HG03558 (cell line): Measurements from ENCODE around the gene ALDOA.
A peak's percentile ranks its signal among the peaks of the same experiment; 100 is the strongest.
"Not testable (repeated sequence)": the region's sequence is repeated elsewhere in the genome, so short reads cannot be mapped to it uniquely, and the experiment has no call there.

Source experiments
- ATAC-seq: cut with Tn5 transposase; IDR thresholded peaks from one replicate; pipeline ENCODE4 v1.9.1; 2021; ENCODE audit warnings: moderate number of reproducible peaks; ENCODE audit not compliant: unreplicated experiment; ENCODE audit errors: extremely low read depth

The ALDOA gene

GRCh38 chr16:30065102-30065942 is at the start of gene ALDOA:
TSS of gene ALDOA (plus strand) at chr16:30065760. CDS start at chr16:30066898, 1,138 bp downstream.
- ATAC-seq: peak; percentile 51

GRCh38 chr16:30016555-30017276 is 48.8 kb upstream of the ALDOA start:
- ATAC-seq: no peak

- ATAC-seq: no peak
Measured at GRCh38 chr16:30017277-30017656, 48.3 kb upstream of the ALDOA start.

GRCh38 chr16:30017937-30018336 is 47.6 kb upstream of the ALDOA start:
- ATAC-seq: not testable (repeated sequence)

- no peak for ATAC-seq
Measured at GRCh38 chr16:30018731-30019158, 46.8 kb upstream of the ALDOA start.

DNA sequence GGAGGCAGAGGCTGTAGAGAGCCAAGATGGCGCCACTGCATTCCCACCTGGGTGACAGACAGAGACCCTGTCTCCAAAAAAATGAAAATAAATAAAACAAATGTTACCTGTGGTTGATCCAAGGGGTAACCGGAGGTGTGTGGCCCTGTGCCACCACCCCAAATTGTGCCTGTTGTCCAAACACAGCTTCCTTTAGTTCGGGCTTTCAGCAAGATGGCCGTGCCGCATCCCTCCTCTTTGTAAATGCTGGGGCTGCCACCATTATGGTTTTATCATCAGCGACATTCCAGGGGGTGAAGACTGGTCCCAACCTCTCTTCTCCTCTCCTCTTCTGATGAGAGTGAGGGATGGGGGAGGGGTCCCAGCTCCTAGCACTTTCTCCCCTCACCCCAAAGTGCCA is 42.7 kb upstream of the ALDOA start, which contains the start of gene C16orf92:
TSS of gene C16orf92 (plus strand) at position 312 of the 400 bp plus-strand sequence. CDS start 143 bp downstream, outside the sequence.
- no peak for ATAC-seq

DNA sequence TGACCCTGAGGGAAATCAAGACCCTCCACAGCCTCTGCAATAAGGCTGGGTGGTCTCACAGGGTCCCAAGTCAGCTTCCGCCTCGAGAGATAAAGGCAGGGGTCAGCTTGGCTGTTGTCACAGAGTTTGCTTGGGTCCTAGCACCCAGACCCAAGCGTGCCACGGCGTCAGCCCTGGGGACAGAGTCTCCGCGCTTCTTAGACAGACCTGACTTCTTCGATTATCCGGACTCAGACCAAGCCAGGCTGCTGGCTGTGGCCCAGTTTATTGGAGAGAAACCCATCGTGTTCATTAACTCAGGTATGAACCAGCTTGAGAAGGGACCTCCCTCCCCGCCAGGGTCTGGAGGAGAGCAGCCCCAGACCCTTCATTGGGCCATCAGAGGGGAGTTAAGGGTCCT is 42.0 kb upstream of the ALDOA start:
- ATAC-seq: no peak

DNA sequence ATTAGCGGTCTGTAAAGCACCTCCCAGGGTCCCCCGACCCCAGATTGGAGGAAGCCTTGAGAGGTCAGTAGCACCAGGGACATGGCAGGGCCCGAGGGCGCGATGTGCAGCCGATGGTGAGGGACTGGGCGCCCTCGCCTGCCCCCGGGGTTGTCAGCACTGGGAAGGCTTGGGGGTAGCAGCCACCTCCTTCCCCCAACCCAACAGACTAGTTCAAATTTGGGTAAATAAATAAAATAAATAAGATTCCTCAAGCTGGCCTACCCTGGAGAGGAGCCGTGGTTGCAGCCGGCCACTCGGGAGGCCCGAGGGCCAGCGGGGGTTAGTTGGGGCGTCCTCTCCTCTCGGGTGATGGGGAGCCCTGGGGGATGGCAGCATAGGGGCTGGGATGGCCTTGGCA is 41.1 kb upstream of the ALDOA start:
- no peak for ATAC-seq

DNA sequence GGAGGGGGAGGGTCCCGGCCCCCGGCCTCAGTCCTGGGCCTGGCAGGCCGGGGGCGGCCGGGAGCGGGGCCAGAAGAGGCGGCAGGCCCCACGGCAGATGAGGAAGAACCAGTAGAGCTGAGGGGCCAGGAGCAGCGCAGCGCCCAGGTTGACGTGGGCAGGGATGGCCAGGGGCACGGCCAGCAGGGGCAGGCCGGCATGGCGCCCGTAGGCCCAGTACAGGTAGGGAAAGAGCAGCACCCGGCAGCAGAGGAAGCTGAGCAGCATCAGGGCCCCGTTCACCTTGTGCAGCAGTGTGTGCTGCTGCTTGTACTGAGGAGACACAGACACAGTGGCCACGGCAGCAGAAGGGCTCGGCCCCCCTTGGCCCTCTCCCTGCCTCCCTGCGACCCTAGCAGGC is 40.4 kb upstream of the ALDOA start:
- ATAC-seq: no peak

- ATAC-seq: no peak
Measured at GRCh38 chr16:30025574-30025973, 40.0 kb upstream of the ALDOA start.

DNA sequence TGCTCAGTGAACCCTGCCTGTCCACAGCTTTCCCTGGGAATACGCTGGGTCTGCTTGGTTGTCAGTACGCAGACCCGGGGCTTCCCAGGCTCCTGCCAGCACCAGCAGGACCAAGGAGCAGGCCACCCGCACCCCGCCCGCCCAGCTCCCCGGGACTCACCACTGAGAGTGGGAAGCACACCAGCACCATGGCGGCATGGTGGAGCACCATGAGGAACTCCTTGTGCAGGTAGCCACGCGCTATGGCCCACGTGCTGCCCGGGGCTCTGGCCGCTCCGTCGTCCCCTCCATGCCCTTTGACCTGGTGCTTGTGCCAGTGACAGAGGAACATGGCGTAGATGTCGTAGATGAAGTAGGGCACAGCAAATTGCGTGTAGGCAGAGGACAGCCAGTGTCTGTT is 39.1 kb upstream of the ALDOA start:
- no peak for ATAC-seq

DNA sequence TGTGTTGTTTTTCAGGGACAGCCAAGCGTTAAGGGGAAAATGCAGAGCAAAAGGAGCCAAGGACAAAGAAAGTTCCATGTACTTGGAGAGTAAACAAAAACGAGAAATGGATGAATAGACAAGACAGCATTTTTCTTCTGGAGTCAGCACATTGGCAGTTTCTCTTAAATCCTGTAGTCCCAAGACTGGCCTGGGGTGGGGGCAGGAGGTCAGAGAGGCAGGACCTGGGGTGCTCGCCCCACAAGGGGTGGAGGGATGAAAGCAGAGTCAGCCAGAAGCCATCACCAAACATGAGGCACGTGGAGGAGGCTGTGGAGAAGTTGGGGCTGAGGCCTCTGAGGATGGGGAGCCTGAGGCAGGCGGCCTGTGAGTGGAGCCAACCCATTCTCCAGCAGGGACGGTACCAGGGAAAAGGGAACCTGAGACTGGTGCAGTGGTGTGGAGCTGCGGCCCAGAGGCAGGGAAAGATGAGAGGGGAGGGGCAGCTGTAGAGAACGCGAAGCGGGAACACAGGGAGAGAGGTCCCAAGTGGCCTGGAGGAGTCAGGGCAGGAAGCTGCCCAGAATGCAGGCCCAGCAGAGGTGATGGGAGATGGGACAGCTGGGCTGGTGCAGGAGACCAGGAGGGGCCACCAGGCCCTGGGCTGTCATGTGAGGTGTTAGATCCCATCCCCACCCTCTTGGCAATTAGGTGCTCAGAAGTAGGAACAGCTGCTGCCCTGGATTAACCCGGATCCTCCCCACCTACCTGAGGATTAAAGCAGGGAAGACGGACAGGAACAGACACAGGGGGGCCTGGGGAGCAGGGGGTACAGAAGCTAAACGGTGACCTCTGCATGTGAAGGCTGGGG is 37.7 kb upstream of the ALDOA start:
- no peak for ATAC-seq

- ATAC-seq: no peak
Measured at GRCh38 chr16:30028438-30029076, 37.0 kb upstream of the ALDOA start.

DNA sequence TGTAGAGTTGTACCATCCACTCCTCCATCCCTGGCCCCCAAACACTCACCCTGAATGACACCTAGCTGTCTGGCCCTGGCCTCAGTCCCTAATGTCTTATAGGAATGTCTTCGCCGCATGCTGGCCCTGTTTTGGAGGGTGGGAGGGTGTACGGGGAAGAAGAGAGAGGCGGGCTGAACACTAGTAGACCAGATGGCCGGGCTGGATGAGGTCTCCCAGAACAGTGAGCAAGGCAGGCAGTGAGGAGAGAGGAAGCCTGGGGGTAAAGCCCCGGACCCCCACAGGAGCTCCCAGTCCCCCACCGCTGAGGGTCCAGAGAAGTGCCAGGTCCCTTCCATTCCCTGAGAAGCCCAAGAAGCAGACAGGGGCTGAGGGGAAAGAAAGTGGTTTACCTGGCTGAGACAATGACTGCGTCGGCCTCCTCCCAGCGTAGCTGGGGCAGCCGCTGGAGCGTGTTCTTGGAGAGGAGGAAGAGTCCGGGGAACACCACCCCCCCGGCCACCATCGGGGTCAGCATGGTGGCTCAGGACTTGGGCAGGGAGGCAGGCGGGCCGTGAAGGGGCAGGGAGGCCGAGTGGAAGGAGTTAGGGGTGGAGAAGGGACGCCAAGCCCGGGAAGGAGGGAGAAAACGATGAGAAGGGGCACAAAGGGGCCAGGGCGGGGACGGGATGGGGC is 35.4 kb upstream of the ALDOA start:
- ATAC-seq: no peak

DNA sequence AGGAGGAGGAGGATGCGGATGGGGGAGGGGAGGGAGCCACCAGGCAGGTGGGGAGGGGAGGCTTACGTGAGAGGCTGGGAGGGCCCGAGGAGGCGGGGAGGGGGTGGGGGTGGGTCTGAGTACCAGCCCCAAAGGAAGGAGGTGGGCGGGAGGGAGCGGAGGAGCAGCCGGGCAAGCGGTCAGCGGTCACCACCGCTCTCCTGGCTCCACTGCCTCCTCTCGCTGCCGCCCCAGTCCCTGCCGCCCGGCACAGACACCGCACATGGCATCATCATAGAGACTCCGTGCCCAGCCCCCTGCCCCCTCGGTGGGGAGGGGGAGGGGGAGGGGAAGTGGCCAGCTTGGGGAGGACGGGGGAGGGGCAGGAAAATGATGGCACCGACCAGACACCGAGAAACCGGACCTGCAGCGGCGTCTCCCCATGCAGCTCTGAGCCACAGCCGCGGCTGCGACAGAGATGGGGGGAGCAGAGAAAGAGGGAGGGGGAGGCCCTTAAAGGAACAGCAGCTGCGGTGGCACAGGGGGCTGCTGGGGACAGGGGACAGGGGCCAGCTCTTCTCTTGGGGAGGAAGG is 34.6 kb upstream of the ALDOA start, which contains the start of gene TLCD3B:
TSS of gene TLCD3B (minus strand) at position 431 of the 573 bp plus-strand sequence. CDS start 744 bp downstream, outside the sequence.
- no peak for ATAC-seq

- ATAC-seq: no peak
Measured at GRCh38 chr16:30031477-30031918, 34.1 kb upstream of the ALDOA start.

DNA sequence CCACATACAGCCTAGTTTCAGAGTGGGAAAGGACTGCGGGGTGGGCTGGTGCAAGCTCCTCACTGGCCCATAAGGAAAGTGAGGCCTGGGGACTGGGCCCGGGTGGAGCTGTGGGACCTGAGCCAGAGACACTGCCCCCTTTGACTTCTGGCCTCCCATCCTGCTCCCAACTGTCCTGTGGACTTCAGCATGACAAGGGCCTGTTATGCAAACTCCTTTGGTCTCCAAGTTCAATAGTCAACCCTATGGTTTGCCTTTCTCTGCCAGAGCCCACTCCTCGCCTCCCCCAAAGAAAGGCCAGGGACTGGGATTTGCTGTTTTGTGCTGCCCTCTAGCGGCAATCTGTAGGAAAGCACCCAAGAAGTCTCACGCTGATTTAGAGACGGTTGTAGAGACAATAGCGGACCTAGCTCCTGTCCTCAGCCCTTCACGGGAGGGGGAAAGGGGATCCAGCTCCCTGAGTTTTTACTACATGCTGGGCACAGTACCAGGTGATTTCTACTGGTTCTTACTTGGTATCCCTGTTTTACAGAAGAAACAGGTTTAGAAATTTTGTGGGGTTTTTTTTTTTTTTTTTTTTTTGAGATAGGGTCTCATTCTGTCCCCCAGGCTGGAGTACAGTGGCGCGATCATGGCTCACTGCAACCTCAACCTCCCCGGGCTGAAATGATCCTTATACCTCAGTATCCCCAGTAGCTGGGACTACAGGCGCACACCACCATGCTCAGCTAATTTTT is 33.3 kb upstream of the ALDOA start:
- ATAC-seq: no peak

GRCh38 chr16:30033270-30033669 is 32.3 kb upstream of the ALDOA start:
- no peak for ATAC-seq
